Loucy (cell line): ENCODE data around the gene PAK3.

Experiments
- EZH2phosphoT487 ChIP-seq: fragments of 200-600 bp; IDR thresholded peaks from 2 replicates; pipeline ENCODE4 v1.6.1; 2018; ENCODE audit warnings: antibody characterized with exemption, mild to moderate bottlenecking, moderate library complexity, borderline replicate concordance
- TF ChIP-seq, protein P1 (sequence below): fragments of 200-600 bp; sonication (generic); conservative IDR thresholded peaks from 2 replicates; pipeline ENCODE4 v1.5.1; 2014; ENCODE audit warnings: mild to moderate bottlenecking, antibody characterized with exemption, low read length

DNA sequence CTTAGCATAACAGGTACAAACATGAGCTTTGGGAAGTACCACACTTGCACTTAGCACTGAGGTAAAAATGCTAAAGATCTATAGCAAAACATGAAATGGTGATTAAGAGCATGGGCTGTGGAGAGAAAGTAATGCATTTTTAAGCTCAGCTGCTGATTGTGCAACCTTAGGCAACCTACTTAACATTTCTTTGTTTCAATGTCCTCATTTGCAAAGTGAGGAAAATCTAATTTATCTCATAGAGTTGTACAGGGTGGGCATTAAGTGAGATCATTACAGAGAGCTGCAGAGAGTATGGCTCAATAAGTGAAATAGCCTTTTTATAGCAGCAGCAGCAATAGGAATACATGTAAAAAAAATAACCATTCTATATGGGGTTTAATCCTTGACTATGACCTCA lies 87.0 kb downstream of the PAK3 start:
- TF ChIP-seq, protein P1, sequence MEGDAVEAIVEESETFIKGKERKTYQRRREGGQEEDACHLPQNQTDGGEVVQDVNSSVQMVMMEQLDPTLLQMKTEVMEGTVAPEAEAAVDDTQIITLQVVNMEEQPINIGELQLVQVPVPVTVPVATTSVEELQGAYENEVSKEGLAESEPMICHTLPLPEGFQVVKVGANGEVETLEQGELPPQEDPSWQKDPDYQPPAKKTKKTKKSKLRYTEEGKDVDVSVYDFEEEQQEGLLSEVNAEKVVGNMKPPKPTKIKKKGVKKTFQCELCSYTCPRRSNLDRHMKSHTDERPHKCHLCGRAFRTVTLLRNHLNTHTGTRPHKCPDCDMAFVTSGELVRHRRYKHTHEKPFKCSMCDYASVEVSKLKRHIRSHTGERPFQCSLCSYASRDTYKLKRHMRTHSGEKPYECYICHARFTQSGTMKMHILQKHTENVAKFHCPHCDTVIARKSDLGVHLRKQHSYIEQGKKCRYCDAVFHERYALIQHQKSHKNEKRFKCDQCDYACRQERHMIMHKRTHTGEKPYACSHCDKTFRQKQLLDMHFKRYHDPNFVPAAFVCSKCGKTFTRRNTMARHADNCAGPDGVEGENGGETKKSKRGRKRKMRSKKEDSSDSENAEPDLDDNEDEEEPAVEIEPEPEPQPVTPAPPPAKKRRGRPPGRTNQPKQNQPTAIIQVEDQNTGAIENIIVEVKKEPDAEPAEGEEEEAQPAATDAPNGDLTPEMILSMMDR, result no peak
- no peak for TF ChIP-seq EZH2phosphoT487
